ENCODE measurements around the gene BCAS3.

DNA sequence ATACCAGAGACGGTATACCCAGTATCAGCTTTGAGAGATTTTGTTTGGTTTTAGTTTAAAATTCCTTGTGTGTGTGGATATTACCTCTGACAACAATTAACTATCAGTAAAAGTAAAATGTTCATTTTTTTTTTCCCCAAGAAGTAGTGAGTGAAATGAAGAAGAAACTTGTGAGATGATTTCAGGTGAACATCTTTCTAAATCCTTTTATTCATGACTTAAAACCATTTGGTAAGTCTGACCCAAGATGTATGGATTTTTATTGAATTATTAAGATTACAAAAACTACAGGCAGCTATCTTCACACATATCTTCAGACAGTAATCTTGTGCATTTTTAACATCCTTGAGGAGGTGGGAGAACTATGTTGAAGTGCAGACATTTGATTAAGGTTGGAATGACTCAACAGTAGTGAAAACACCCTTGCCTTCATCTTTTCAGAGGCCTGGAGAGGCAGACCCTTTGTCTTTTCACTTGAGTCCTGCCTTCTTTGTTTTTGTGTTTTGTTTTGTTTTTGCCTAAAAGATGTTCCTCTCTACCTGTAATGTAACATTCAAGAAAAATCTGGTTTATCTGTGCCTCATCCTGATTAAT lies 481.7 kb downstream of the BCAS3 start:
- TF ChIP-seq, protein P1, sequence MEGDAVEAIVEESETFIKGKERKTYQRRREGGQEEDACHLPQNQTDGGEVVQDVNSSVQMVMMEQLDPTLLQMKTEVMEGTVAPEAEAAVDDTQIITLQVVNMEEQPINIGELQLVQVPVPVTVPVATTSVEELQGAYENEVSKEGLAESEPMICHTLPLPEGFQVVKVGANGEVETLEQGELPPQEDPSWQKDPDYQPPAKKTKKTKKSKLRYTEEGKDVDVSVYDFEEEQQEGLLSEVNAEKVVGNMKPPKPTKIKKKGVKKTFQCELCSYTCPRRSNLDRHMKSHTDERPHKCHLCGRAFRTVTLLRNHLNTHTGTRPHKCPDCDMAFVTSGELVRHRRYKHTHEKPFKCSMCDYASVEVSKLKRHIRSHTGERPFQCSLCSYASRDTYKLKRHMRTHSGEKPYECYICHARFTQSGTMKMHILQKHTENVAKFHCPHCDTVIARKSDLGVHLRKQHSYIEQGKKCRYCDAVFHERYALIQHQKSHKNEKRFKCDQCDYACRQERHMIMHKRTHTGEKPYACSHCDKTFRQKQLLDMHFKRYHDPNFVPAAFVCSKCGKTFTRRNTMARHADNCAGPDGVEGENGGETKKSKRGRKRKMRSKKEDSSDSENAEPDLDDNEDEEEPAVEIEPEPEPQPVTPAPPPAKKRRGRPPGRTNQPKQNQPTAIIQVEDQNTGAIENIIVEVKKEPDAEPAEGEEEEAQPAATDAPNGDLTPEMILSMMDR (IDR thresholded peaks at IDR 0.05): no peak
- no peak for TF ChIP-seq POLR2A (IDR thresholded peaks at IDR 0.05)

All from body of pancreas (tissue), 4 donors.